RPMI8226 (cell line): ENCODE data around the gene ZNF749.

Experiments
- DNase-seq: peaks from one replicate; pipeline ENCODE4 v3.0.0-alpha.2; 2015

Gene ZNF749

GRCh38 chr19:57435062-57435978 lies at the start of gene ZNF749:
Gene ZNF749, plus strand, starts transcription at chr19:57435325. Its CDS starts 254 bp downstream, at chr19:57435579.
- peak; percentile 99 for DNase-seq

DNA sequence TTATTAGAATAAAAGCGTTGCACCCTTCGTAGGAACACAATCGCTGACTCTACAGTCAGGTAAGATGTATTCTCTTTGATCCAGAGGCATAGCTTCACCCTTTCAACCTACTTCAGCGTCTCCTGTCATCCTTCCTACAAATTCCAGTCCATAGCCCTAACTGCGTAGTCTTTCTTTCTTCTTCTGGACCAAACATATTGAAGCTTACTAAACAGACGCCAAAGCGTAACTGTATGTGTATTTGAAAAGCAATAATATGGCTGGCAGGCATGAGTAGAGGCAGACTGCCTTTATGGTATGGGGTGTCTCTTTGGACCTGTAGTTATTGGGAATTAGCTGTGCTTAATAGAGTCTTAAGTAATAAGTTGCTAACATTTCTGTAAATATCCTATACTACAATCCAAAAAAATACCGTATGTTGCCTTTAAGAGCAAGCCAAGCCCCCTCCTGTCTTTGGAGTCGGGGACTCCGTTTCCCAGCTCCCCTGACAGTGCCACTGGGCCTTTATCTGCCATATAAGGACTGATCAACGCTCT lies 45.9 kb upstream of the ZNF749 start:
- no peak for DNase-seq

DNA sequence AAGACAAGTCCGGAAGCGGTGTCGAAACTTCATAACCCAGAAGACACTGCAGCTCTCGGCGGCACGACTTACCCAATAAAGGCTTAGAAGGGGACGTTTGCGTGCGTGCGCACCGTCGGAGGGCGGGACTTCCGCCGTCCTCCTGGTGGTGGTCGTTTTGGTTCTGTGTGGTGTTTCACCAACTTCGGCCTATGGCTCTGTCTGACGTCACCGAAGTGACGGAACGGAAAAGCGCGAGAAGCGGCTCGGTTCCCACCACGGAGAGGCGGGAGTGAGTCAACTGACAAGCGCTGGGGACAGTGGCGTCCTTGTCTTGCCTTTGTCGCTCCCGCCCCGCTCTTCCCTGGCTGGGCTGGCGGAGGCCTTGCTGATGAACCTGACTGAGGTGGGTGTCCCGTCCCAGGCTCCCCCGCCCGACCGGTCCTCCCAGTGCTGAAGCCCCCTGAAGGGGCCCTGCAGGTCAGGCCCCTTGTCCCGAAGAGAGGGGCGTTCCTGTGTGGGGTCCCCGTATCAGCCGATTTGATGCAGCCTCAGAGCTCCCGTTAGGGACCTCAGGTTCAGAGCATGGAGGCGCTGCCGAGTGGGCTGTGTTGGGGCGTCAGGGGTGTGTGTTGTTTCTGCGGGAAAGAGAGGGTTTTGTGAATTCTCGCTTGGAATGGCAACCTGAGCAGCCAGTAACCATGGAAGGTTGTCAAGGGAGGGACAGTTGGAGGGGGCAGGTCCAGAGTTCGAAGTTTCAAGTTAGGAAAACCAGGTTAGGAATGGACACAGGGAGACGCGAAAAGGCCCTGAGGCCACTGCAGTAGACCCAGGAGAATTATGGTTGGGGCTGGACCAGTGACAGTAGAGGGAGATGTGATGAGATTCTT lies 45.2 kb upstream of the ZNF749 start, which contains the start of gene ZNF548:
Gene ZNF548, plus strand, starts transcription at position 125 of the 869 bp plus-strand sequence. Its CDS starts 246 bp downstream, at position 371.
- peak; percentile 95 for DNase-seq

DNA sequence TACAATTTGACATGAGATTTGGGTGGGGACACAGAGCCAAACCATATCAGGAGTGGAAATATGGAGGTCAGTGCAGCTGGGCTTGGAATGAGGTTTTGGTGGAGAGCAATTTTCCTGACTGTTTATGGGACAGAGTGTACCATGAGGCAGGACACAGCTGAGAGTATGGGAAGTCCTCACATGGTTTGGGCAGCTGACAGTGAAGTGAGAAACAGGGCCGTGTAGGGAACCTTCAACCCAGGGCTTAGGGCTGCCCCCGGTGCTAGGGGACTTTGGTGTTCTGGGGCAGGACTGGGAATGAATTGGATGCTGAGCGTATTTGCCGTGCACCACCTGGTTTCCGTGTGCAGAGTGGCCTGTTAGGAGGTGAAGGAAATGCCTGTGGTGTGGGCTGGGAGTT lies 39.4 kb upstream of the ZNF749 start:
- no peak for DNase-seq

GRCh38 chr19:57398868-57399267 lies 36.3 kb upstream of the ZNF749 start:
- no peak for DNase-seq

- DNase-seq: no peak
These were observed 31.2 kb upstream of the ZNF749 start for GRCh38 chr19:57403737-57404563.

GRCh38 chr19:57406516-57407123 lies 28.5 kb upstream of the ZNF749 start:
- DNase-seq: peak; percentile 75

- DNase-seq: peak; percentile 95
These were observed 24.1 kb upstream of the ZNF749 start, which contains the start of gene ZNF17 for GRCh38 chr19:57410877-57411671. Gene ZNF17, plus strand, starts transcription at chr19:57411161. Its CDS starts 2,455 bp downstream, at chr19:57413616.

DNA sequence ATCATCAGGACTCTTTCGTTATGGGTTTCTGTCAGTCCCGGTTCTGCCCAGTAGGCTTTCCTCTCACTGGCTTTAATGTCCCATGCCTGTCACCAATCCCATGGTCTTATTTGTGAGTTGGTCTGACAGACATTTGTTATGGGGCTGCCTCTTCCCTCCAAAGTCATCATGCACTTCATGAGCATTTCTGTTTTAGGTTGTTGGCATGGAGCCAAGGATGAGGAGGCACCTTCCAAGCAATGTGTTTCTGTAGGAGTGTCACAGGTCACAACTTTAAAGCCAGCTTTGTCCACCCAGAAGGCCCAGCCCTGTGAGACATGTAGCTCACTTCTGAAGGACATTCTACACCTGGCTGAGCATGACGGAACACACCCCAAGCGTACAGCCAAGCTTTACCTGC lies 15.7 kb upstream of the ZNF749 start:
- no peak for DNase-seq

DNA sequence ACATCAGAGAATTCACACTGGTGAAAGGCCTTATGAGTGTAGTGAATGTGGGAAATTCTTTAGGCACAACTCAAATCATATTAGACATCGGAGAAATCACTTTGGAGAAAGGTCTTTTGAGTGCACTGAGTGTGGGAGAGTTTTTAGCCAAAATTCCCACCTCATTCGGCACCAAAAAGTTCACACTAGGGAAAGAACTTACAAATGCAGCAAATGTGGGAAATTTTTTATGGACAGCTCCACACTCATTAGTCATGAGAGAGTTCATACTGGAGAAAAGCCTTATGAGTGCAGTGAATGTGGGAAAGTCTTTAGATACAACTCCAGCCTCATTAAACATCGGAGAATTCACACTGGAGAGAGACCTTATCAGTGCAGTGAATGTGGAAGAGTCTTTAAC lies 14.1 kb upstream of the ZNF749 start:
- no peak for DNase-seq

GRCh38 chr19:57434386-57435061 lies 601 bp upstream of the ZNF749 start:
- DNase-seq: no peak

GRCh38 chr19:57436417-57436816 lies 1.3 kb downstream of the ZNF749 start:
- DNase-seq: no peak

- no peak for DNase-seq
These were observed 2.8 kb downstream of the ZNF749 start for GRCh38 chr19:57437931-57438330.

GRCh38 chr19:57438925-57439324 lies 3.8 kb downstream of the ZNF749 start:
- no peak for DNase-seq

DNA sequence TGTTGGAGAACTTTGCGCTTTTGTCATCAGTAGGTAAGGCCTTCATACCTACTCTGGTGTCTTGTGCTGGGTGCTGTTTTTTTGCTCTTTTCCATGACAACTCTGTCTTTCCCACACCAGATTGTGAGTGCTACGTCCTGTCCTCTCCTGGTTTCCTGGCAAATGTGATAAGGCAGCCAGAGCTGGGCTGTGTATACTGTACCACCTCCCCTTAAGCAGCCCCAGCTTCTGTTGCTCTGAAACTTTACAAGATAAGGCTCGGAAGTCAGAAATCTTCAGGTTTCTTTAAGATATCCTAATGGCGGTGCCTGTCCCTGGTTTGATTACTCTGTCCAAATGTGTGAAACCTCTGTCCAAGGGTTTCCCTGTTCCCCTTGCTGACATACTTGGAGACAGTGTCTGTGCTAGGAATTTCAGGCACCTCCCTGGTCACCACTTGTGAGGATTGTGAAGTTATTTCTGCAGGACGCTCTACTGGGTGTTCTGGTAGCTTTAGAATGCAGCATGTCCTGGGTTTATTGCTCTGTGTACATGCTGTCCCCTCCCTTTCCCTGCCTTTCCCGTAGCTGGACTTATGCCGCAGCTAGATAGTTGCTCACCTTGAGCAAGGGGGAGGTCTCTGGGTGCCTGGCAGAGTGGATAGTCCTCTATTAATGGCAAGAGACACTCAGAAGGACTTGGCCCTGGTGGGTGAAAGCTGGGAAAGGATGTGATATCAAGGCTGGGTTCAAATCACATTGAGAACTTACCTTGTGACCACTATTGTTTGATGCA lies 7.0 kb downstream of the ZNF749 start:
- no peak for DNase-seq

DNA sequence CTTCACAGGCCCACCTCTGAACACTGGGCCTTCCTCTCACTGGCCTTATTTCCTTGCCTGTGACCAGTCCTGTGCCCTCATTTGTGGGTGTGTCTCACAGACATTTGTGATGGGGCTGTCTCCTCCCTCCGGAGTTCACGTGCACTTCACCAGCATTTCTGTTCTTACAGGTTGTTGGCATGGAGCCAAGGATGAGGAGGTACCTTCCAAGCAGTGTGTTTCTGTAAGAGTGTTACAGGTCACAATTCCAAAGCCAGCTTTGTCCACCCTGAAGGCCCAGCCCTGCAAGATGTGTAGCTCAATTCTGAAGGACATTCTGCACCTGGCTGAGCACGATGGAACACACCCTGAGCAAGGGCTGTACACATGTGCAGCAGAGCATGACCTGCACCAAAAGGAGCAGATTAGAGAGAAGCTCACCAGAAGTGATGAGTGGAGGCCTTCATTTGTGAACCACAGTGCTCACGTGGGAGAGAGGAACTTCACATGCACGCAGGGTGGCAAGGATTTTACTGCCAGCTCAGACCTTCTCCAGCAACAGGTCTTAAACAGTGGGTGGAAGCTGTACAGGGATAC lies 8.1 kb downstream of the ZNF749 start:
- DNase-seq: no peak

DNA sequence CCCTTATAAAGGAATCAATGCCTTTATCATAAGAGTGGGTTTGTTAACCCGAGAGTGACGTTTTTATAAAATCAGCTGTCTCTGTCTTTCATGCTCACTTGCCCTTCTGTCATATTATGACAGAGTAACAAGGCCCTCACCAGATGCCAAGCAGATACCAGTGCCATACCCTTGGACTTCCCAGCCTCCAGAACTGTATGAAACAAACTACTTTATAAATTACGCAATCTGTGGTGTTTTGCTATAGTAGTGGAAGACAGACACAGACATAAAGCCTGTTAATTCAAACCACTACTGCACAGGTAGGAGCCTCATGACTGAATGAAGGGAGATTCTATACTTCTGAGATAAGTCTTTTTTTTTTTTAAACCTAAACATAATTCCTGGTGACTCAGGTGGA lies 17.2 kb downstream of the ZNF749 start:
- no peak for DNase-seq

DNA sequence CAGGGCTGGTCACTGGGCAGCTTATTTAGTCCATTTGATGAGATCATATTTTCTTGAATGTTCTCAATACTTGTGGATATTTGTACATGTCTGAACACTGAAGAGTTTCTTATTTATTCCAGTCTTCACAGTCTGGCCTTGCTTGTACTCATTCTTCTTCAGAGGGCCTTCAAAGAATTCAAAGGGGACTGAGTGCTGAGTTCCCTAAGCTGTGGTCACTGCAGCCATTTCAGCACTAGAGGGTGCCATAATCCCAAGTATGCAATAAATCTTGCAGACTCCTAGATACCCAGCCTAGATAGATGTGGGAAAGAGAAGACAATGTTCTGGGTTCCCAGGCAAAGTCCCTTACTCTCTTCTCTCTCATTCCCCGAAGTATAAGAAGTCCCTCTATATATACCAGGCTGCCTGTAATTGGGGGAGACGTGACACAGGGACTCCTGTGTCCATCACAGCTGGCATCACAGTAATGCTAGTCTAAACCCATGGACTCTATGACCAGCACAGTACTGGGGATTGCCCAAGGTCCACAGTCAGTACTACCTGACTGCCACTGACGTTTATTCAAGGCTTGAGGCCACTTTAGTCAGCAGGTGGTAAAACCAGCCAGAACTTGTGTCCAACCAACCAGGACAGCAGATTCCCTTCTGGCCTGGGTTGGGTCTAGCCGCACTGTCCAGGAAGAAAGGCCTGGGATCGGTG lies 30.7 kb downstream of the ZNF749 start:
- peak; percentile 66 for DNase-seq
